GM12801 (cell line): ENCODE data around the gene GSDME.

Experiments
- TF ChIP-seq, protein P1 (sequence below): IDR thresholded peaks from one replicate; pipeline ENCODE4 v1.5.1; 2011; ENCODE audit warnings: control low read depth; ENCODE audit not compliant: insufficient read length; ENCODE audit errors: extremely low read depth

GSDME gene

DNA sequence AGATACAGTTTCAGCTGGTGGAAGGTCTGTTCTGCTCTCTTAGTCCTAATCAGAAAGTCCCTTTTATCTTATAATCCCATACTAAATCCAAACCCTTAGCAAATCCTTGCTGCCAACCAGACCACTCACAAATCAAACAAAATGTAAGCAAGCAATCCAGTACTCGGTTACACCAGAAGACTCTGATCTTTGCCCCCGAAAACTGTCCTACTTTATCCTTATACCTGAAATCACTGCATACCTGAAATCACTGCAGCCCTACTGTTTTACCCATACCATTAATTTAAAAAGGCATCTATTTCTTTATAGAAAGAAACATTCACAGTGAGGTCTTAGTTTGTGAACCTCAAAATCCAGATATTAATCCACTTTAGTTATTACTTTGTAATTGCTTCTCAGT is 64.7 kb downstream of the GSDME start:
- TF ChIP-seq, protein P1, sequence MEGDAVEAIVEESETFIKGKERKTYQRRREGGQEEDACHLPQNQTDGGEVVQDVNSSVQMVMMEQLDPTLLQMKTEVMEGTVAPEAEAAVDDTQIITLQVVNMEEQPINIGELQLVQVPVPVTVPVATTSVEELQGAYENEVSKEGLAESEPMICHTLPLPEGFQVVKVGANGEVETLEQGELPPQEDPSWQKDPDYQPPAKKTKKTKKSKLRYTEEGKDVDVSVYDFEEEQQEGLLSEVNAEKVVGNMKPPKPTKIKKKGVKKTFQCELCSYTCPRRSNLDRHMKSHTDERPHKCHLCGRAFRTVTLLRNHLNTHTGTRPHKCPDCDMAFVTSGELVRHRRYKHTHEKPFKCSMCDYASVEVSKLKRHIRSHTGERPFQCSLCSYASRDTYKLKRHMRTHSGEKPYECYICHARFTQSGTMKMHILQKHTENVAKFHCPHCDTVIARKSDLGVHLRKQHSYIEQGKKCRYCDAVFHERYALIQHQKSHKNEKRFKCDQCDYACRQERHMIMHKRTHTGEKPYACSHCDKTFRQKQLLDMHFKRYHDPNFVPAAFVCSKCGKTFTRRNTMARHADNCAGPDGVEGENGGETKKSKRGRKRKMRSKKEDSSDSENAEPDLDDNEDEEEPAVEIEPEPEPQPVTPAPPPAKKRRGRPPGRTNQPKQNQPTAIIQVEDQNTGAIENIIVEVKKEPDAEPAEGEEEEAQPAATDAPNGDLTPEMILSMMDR = no peak

DNA sequence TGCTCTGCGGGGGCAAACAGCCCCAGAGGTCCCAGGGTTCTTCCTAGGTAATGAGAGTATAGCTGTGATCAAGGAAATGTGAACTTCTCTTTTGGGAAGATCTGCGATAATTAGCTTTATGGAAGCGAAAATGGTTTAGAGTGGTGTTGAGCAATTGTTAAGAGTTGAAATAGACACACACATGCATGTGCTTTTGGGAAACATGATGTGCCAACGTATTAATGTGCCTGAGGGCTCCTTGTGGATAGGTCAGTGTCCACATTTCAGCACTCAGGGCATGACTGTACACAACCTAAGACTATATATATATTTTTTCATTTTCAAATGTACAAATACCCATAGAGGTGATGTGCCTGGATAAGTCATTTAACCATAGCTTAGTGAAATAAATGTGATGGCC is 67.0 kb downstream of the GSDME start:
- TF ChIP-seq, protein P1 = no peak

DNA sequence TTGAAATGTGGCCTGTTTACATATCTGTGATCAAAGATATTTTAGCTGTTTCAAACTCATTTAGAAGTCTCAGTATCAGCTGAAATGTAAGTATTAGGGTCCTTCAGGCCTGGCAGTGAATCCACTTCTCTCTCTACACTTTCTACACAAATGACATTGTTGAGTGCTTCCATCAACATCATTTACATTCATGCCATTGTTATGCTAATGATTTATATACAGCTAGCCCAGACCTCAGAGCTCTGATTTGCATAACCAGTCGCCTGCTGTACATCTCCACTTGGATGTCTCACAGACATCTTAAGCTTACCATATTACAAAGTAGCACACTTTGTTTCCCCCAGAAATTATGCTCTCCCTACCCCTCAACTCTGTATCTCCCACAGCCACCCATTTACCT is 71.6 kb downstream of the GSDME start:
- TF ChIP-seq, protein P1 = no peak

DNA sequence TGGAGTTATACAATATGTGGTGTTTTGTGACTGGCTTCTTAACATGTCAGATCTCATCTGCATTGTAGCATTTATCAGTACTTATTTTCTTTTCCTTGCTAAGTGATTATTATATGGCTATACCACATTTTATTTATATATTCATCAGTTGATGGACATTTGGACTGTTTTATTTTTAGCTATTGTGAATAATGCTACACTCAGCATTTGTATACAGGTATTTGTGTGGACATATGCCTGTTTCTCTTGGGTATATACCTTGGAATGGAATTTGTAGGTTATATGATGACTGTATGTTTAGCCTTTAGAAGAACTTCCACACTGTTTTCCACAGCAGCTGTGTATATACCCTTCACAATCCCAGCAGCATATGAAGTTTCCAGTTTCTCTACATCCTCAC is 86.5 kb downstream of the GSDME start:
- TF ChIP-seq, protein P1 = no peak

DNA sequence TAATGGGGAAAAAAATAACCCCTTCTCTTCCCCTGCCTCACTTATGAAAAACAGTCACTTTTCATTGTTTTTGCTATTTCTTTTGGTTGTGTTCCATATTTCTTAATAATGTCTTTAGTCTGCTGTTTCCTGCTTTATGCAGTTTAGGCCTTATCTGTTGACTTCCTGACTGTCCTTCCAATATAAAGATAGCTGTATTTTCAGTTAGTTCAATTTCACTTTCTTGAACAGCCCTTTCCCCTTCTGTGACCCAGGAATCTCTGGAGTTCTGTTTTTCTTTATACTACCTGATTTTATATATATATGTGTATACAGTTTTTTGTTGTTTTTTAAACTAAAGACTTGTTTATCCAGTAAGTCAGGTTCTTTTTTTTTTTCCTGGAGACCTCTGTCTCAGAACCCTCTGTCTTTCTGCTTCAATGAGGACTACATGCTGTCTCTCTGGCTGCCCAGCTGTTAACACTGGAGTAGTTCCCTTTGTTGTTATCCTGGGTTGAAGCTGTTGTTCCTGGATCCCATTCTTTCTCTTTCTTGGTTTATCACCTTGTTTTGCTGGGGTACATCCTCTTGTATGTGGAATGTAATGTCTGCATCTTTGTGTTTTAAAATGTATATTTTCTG is 87.2 kb downstream of the GSDME start:
- TF ChIP-seq, protein P1 = no peak

DNA sequence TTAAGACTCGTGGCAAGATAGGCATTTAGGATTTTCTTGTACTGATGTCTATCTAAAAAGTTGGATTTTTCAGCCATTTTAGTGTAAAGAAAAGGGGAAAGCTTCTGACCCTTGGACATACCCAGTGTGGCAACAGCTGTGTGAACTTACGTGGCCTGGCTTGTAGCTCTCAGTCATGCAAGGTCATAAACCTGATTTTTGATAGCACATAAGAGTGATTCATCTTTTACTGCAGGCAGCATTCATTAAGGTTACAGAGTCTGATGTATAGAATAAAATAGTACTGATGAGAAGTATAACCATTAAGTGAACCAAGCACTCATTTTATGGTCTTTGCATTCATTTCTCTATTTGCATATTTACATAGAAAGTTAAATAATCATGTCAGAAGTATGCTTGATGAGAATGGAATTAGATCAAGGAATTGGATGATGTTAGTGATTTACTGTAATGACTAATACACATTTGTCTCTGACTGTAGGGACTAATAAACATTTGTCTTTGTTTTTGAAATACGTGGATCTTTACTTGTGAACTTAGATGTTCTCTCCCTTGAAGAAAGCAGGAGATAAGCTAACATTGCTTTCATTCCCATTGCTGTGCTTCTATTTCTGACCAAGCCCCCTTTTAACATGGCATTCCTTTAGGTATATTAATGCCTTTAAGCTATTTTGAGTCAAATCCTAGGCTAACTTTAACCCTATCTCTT is 88.2 kb downstream of the GSDME start:
- TF ChIP-seq, protein P1 = no peak

DNA sequence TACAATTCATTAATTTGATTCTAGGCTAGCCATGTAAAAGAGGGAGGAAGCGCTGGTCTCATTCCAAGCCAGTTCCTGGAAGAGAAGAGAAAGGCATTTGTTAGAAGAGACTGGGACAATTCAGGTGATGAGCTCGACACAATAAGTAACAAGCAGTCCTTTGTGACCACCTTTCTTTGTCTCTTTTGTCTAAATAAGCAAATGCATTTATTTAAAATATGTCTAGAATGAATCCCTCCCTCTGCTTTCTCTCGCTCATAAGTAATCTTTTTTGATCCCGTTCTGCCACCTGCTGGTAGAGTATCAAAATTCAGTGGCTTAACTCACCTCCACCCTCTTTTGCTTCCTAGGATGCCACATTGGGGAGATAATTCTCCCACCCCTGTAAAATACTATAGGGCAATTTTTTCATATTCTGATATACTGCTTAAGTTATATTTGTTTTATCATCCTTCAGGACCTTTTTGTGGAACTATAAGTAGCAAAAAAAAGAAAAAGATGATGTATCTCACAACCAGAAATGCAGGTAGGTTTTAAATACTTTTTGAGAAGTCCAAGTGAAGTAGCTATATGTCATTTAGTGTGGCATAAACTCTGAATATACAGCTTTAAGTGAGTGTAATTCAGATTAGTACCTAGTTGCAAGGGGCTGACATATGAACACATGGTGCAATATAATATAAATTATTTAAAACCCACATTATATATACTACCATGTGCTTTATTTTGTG is 91.5 kb downstream of the GSDME start:
- TF ChIP-seq, protein P1 = no peak
